K562 (cell line): Measurements from ENCODE around the gene ADAMTS15. TPM values are rescaled to one million over a fixed set of nuclear protein-coding genes. Genes with fewer than 3 reads are reported as not detected.

Source experiments
- ATAC-seq: fragments of 200-7000 bp; cut with Tn5 transposase; 3 replicates; pipeline ENCODE4 v1.9.1; 2020; ENCODE audit warnings: moderate library complexity
- BruUV-seq: library from RNA; stranded (reverse); fragments of 400-500 nt; replicated peaks from 2 replicates; lab custom pipeline; 2021; lab: Mats Ljungman, UMichigan
- CTCF ChIA-PET: fragments of 300-600 bp; formaldehyde crosslinking; extraction: SDS; loops from one replicate; lab custom pipeline; 2021; ENCODE audit warnings: low intra/inter-chr PET ratio; lab: Yijun Ruan, JAX
- POLR2A ChIA-PET: fragments of 300-600, 350-650 bp; sonication (Branson Sonifier 250); formaldehyde crosslinking; extraction: SDS; loops from one replicate; lab custom pipeline; 2021; ENCODE audit warnings: antibody characterized with exemption, inconsistent platforms; lab: Yijun Ruan, JAX
- DNase-seq, 4 experiments: peaks; one replicate each; pipeline versions ENCODE4 v3.0.0 to v3.0.0-alpha.2; 2011 to 2018; ENCODE audit warnings: low spot score in 3 of 4, mixed read lengths in 3 of 4; ENCODE audit errors: extremely low read depth in 1 of 4
- FAIRE-seq: peaks from 2 replicates; lab custom pipeline; 2011; peaks lifted over from hg19 to GRCh38; lab: Jason Lieb, UNC
- H2AFZ ChIP-seq: 2 replicates; pipeline ENCODE4 v1.6.0; 2011; ENCODE audit warnings: low read depth, low read length, control low read depth, inconsistent platforms
- H3K27ac ChIP-seq: fragments of 200-600 bp; 3 replicates; pipeline ENCODE4 v1.8.0; 2011; ENCODE audit warnings: low read depth, mild to moderate bottlenecking, control low read depth, inconsistent platforms, low read length, moderate library complexity, mixed read lengths; ENCODE audit errors: extremely low read depth
- H3K27me3 ChIP-seq, 2 experiments: fragments of 300-600 bp in 1 of 2; 2 replicates in 1 of 2; 3 replicates in 1 of 2; pipeline versions ENCODE4 v1.6.0 to v1.8.0; 2011; ENCODE audit warnings: inconsistent platforms in 2 of 2, low read length in 2 of 2, mild to moderate bottlenecking in 1 of 2, mixed read lengths in 1 of 2, moderate library complexity in 1 of 2; ENCODE audit not compliant: control insufficient read depth in 2 of 2, insufficient read depth in 2 of 2
- H3K36me3 ChIP-seq: fragments of 300-600 bp; 3 replicates; pipeline ENCODE4 v1.8.0; 2011; ENCODE audit warnings: mild to moderate bottlenecking, low read length, inconsistent platforms; ENCODE audit not compliant: control insufficient read depth, insufficient read depth
- H3K4me1 ChIP-seq, 2 experiments: fragments of 200-600 bp in 1 of 2; replicated peaks in 1 of 2; 2 replicates in 1 of 2; 3 replicates in 1 of 2; pipeline versions ENCODE4 v1.5.1 to v1.8.0; 2011; ENCODE audit warnings: inconsistent platforms in 2 of 2, low read length in 2 of 2, mild to moderate bottlenecking in 1 of 2, mixed read lengths in 1 of 2, moderate library complexity in 1 of 2; ENCODE audit not compliant: control insufficient read depth in 2 of 2, insufficient read depth in 2 of 2
- H3K4me2 ChIP-seq: 2 replicates; pipeline ENCODE4 v1.6.1; 2011; ENCODE audit warnings: low read length, control low read depth, inconsistent platforms, mixed read lengths; ENCODE audit not compliant: insufficient read depth
- H3K4me3 ChIP-seq: fragments of 200-600 bp; sonication (generic), shearing (Covaris generic); 2 replicates; pipeline ENCODE4 v1.5.1; 2016; ENCODE audit warnings: control low read depth, inconsistent platforms
- H3K79me2 ChIP-seq: fragments of 200-600 bp; 3 replicates; pipeline ENCODE4 v1.8.0; 2011; ENCODE audit warnings: low read length, inconsistent platforms; ENCODE audit not compliant: control insufficient read depth, insufficient read depth
- H3K9ac ChIP-seq, 2 experiments: 2 replicates each; pipeline versions ENCODE4 v1.6.0 to v1.6.1; 2011; ENCODE audit warnings: low read depth in 2 of 2, low read length in 2 of 2, control low read depth in 1 of 2, inconsistent platforms in 1 of 2, mild to moderate bottlenecking in 1 of 2, mixed read lengths in 1 of 2; ENCODE audit not compliant: insufficient read depth in 1 of 2
- H3K9me1 ChIP-seq: one replicate; pipeline ENCODE4 v1.6.0; 2011; ENCODE audit warnings: inconsistent platforms, mild to moderate bottlenecking, low read length, moderate library complexity; ENCODE audit not compliant: control insufficient read depth, insufficient read depth
- H3K9me3 ChIP-seq: replicated peaks from 2 replicates; pipeline ENCODE4 v1.5.1; 2011; ENCODE audit warnings: low read depth, low read length, inconsistent platforms; ENCODE audit not compliant: control insufficient read depth, insufficient read depth
- H4K20me1 ChIP-seq: replicated peaks from 2 replicates; pipeline ENCODE4 v1.6.1; 2011; ENCODE audit warnings: low read length, inconsistent platforms, mixed read lengths; ENCODE audit not compliant: control insufficient read depth, insufficient read depth
- ARID2 ChIP-seq: fragments of 450-650 bp; IDR thresholded peaks from 2 replicates; pipeline ENCODE4 v1.6.1; 2017; ENCODE audit warnings: antibody characterized with exemption, mild to moderate bottlenecking
- ARID4B ChIP-seq: sonication (generic); formaldehyde crosslinking; IDR thresholded peaks from 2 replicates; pipeline ENCODE4 v1.8.0; 2022; ENCODE audit warnings: mild to moderate bottlenecking, missing genetic modification reagents
- CCNT2 ChIP-seq: IDR thresholded peaks from 2 replicates; pipeline ENCODE4 v1.6.1; 2011; ENCODE audit warnings: borderline replicate concordance, low read depth, mild to moderate bottlenecking, moderate library complexity, mixed read lengths, low read length; ENCODE audit not compliant: insufficient read length; ENCODE audit errors: extremely low read depth
- CEBPB ChIP-seq: fragments of 450-650 bp; IDR thresholded peaks from 2 replicates; pipeline ENCODE4 v1.6.1; 2016; ENCODE audit warnings: missing genetic modification characterization, missing compliant biosample characterization
- CREB5 ChIP-seq: fragments of 250-450 bp; sonication (Bioruptor Pico); IDR thresholded peaks from 2 replicates; pipeline ENCODE4 v1.5.0; 2020; ENCODE audit warnings: mild to moderate bottlenecking
- GMEB1 ChIP-seq: fragments of 250-450 bp; sonication (Bioruptor Pico); IDR thresholded peaks from 2 replicates; pipeline ENCODE4 v1.4.0; 2020; ENCODE audit warnings: mild to moderate bottlenecking
- KDM4B ChIP-seq, 2 experiments: fragments of 450-650 bp in 1 of 2; sonication (generic) in 1 of 2; IDR thresholded peaks; 2 replicates each; pipeline ENCODE4 v1.6.1; 2016 to 2017; ENCODE audit warnings: borderline replicate concordance in 2 of 2, antibody characterized with exemption in 1 of 2, low read depth in 1 of 2, mild to moderate bottlenecking in 1 of 2
- SFPQ ChIP-seq: fragments of 200-400 bp; formaldehyde crosslinking; IDR thresholded peaks from 2 replicates; pipeline ENCODE4 v1.6.1; 2017; ENCODE audit warnings: mild to moderate bottlenecking, low read depth, low read length, moderate library complexity
- SIN3B ChIP-seq: fragments of 450-650 bp; IDR thresholded peaks from 2 replicates; pipeline ENCODE4 v1.6.1; 2017; ENCODE audit warnings: low read depth, mild to moderate bottlenecking, moderate library complexity
- ZNF121 ChIP-seq: sonication (generic); formaldehyde crosslinking; conservative IDR thresholded peaks from 2 replicates; pipeline ENCODE4 v1.8.0; 2022; ENCODE audit warnings: missing genetic modification reagents
- ZNF197 ChIP-seq: fragments of 200-800 bp; sonication (Bioruptor generic); IDR thresholded peaks from 2 replicates; pipeline ENCODE4 v1.6.1; 2016; ENCODE audit warnings: low read depth, missing genetic modification characterization, missing compliant biosample characterization
- ZNF274 ChIP-seq: IDR thresholded peaks from 2 replicates; pipeline ENCODE4 v1.6.1; 2011; ENCODE audit warnings: low read depth, mild to moderate bottlenecking, low read length, moderate library complexity, borderline replicate concordance
- WGBS: fragments of 100-300 bp; shearing (Covaris generic); methylation state at CpG from one replicate; pipeline ENCODE4 v1.1.6; 2016; ENCODE audit warnings: low coverage, mixed read lengths; ENCODE audit not compliant: insufficient coverage; ENCODE audit errors: missing lambda C conversion rate; 5-methylcytosine and 5-hydroxymethylcytosine counted together
- in situ Hi-C: fragments of 300-500 bp; cut with MboI; formaldehyde crosslinking; loops from 4 replicates; pipeline ENCODE4 v1.15.0; 2018; ENCODE audit warnings: inconsistent platforms, mixed read lengths
- intact Hi-C: fragments of 100-400 bp; cut with micrococcal nuclease; formaldehyde crosslinking; loops from 2 replicates; pipeline ENCODE4 v1.14.2; 2022
- polyA plus RNA-seq, 8 experiments: library from polyadenylated mRNA; depleted of rRNA in 4 of 8; stranded (reverse) in 5 of 8; unstranded in 3 of 8; fragments of >200 nt; fragmentation: Nextera tagmentation in 2 of 8; fragmentation: Illumina TruSeq in 1 of 8; extraction: Ambion mirVana in 2 of 8; extraction: Trizol in 1 of 8; gene quantifications; 2 replicates each; pipeline versions ENCODE4 v1.2.1 to v1.2.3, GENCODE V29; 2011 to 2014; ENCODE audit warnings: inconsistent platforms in 1 of 8, missing spikeins in 1 of 8
- total RNA-seq, 7 experiments: library from RNA; depleted of rRNA in 6 of 7; stranded (reverse); fragments of >200 nt in 6 of 7; fragmentation: Illumina TruSeq in 2 of 7; extraction: Trizol in 2 of 7; gene quantifications; 2 replicates each; pipeline versions ENCODE4 v1.2.1 to v1.2.3, GENCODE V29; 2011 to 2021; ENCODE audit warnings: low replicate concordance in 1 of 7

The ADAMTS15 gene
- total and polyA plus RNA-seq, 9 of the 15 experiments (the other 6 are each of a cell fraction or from before 2014, with no cell fraction given), result 0.04 TPM; not detected in 8

- intact Hi-C loops, result no loop called here
- peaks cover 0 to 7% of the 10 kb centered on the region in 2 experiments; a peak in 1 of 5 replicates for H3K4me1 ChIP-seq
- DNase-seq, result no peak
- H3K4me2 ChIP-seq, result no peak overlapping the region
- H3K4me3 ChIP-seq, result no peak overlapping the region
- WGBS, result 2% methylated on average over 12 of the region's 12 CpGs
- no peaks in the 10 kb centered on the region for H3K36me3 ChIP-seq
- H3K9me1 ChIP-seq, result no peaks in the 10 kb centered on the region
- H4K20me1 ChIP-seq, result peaks cover 11% of the 10 kb centered on the region; the same call in 1 of the 2 replicates
- CTCF ChIA-PET, result no interaction called here
- H3K79me2 ChIP-seq, result no peaks in the 10 kb centered on the region
- no peak overlapping the region for H2AFZ ChIP-seq
- H3K9ac ChIP-seq, result no peak overlapping the region
- POLR2A ChIA-PET, result no interaction called here
- H3K27me3 ChIP-seq, result peaks cover 59 to 91% of the 10 kb centered on the region in 2 experiments
- no peaks in the 10 kb centered on the region for H3K9me3 ChIP-seq
- ATAC-seq, result no peak
- H3K27ac ChIP-seq, result no peak overlapping the region
- no peak for FAIRE-seq
- in situ Hi-C loops, result no loop called here
- no TSS peak for BruUV-seq
- TF ChIP-seq CEBPB (no peak), KDM4B (IDR thresholded peaks at IDR 0.05; ENCODE audit: borderline replicate concordance in 2 of 2, low read depth in 1 of 2) (no peak), GMEB1 (CRISPR knock-in tag) (no peak), ARID4B (no peak), SFPQ (no peak), SIN3B (no peak), ARID2 (no peak), CREB5 (CRISPR knock-in tag) (no peak), ZNF274 (no peak), ZNF121 (CRISPR knock-in tag) (no peak), CCNT2 (no peak), ZNF197 (CRISPR knock-in tag) (no peak)
These were observed 29.7 kb upstream of the ADAMTS15 start for GRCh38 chr11:130418756-130419155.
